ENCODE results near the gene BDP1.
A peak's percentile ranks its signal among the peaks of the same experiment; 100 is the strongest.
"Not testable (repeated sequence)": the region's sequence is repeated elsewhere in the genome, so short reads cannot be mapped to it uniquely, and the experiment has no call there.

BDP1 gene

GRCh38 chr5:71575588-71575987, 120.1 kb downstream of the BDP1 start:
- not testable (repeated sequence) for DNase-seq

GRCh38 chr5:71576241-71576640, 120.8 kb downstream of the BDP1 start:
- DNase-seq, result no peak

GRCh38 chr5:71577839-71578238, 122.4 kb downstream of the BDP1 start:
- not testable (repeated sequence) for DNase-seq

DNA sequence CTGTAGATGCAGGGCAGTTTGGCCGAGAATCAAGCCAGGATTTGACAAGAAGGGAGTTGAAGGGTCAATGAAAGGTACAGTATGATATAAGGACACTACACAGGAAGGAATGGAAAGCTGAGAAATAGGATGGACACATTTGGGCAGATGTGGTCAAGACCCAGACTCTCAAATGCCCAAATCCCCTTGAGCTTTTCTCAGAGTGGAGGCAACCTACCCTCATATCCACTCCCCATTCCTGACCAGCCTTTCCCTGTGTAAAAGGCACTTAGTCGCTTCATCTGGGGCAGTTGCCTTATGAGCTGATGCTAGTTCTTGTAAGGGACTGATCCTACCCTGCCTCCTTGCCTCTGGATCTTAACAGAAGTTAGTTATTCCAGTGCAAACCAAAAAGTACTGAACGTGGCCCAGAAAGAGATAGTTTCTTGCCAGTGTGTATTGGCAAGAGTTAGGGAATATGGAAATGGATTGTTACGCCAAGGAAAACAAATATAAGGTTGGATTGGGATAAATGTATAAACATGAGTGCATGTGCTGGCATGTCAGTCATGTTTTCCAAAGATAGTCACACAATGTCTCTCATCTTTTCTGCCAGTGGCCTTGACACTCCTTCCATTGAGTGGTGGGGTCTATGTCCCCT, 127.6 kb downstream of the BDP1 start:
- DNase-seq, result no peak

GRCh38 chr5:71586052-71586940, 130.8 kb downstream of the BDP1 start:
- DNase-seq, result peak in 3 of 4 experiments; percentile 17 to 45 (median 17)

- peak; percentile 98 to 99 (median 99) for DNase-seq
These were observed 131.7 kb downstream of the BDP1 start, which contains the start of gene MCCC2 for GRCh38 chr5:71586941-71587765. MCCC2 (plus strand) TSS chr5:71587340; CDS start chr5:71587426, 86 bp downstream.

DNA sequence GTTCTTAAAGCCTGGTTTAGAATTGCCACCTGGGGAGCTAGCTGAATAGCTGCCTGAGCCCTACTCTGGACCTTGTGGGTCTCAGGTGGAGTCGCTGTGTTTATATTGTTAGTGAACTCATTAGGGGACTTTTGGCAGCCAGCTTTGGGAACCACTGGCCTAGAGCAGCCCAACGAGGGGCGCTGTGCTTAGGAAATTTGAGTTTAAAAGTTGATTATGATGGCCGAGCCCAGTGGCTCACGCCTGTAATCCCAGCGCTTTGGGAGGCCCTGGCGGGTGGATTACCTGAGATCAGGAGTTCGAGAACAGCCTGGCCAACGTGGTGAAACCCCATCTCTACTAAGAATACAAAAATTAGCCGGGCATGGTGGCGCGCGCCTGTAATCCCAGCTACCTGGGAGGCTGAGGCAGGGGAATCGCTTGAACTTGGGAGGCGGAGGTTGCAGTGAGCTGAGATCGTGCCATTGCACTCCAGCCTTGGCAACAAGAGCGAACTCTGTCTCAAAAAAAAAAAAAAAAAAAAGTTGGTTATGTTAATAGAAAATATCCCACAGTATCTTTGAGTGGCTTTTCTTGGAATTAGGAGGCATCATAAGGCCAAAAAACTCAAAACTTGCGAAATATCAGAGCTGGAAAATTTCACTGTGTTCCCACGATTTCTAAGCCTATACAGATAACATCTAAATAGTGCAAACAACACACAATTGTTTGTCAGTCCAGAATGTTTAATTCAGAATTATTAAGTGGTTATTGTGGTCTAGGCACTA, 132.5 kb downstream of the BDP1 start:
- DNase-seq, result peak in 1 of 4 experiments; percentile 17

DNA sequence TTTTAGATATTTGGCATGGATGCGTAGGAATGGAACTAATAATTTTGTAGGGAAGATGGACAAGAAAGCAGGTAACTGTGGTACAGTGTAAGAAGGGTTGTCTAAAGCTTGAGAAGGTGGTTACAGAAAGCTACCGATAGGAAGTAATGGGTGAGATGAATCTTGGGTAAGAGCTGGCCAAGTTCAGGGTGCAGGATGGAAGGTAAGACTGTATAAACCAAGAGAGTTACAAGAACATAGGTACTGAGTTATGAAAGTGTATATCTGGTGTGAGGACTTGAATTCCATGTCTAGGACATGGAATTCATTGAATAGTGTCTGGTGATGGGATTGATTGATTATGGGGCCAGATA, 133.1 kb downstream of the BDP1 start:
- DNase-seq, result no peak

- no peak for DNase-seq
These were observed 134.5 kb downstream of the BDP1 start for GRCh38 chr5:71589903-71590302.

GRCh38 chr5:71591100-71591499, 135.6 kb downstream of the BDP1 start:
- DNase-seq, result peak in 1 of 4 experiments; percentile 3

DNA sequence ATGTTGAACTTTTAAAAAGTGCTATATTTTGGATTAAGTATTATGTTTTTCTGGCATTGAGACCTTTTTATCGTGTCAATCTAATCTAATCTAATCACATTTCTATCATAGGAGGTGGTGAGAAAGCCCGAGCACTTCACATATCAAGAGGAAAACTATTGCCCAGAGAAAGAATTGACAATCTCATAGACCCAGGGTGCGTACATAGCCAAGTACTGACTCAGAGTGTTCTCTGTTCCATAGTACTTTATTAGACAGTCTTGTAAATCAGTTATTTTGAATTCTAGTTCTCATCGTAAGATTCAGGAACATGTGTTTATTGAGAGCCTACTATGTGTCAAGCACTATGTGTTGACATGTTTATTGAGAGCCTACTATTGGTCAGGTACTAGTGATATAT, 140.7 kb downstream of the BDP1 start:
- DNase-seq, result no peak

- no peak for DNase-seq
These were observed 141.6 kb downstream of the BDP1 start for GRCh38 chr5:71597001-71597400.

DNA sequence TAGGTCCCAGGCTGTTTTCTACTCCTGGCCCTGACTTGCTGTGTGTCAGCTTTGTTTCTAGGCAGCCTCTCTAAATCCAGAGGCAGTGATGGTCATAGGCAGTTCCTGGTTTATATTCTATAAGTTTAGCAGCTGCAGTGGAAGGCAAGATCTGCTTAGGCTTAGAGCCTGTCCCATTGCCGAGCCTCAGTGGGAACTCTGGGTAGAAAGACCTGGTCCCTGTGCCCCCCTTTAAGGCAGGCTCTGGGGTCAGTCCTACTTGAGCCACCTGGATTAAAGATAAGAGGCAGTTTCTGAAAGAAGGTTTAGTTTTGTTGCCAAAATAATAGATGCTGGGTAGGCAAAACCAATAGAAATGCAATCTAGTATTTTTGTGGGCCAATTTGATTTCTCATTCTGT, 145.3 kb downstream of the BDP1 start:
- no peak for DNase-seq

DNA sequence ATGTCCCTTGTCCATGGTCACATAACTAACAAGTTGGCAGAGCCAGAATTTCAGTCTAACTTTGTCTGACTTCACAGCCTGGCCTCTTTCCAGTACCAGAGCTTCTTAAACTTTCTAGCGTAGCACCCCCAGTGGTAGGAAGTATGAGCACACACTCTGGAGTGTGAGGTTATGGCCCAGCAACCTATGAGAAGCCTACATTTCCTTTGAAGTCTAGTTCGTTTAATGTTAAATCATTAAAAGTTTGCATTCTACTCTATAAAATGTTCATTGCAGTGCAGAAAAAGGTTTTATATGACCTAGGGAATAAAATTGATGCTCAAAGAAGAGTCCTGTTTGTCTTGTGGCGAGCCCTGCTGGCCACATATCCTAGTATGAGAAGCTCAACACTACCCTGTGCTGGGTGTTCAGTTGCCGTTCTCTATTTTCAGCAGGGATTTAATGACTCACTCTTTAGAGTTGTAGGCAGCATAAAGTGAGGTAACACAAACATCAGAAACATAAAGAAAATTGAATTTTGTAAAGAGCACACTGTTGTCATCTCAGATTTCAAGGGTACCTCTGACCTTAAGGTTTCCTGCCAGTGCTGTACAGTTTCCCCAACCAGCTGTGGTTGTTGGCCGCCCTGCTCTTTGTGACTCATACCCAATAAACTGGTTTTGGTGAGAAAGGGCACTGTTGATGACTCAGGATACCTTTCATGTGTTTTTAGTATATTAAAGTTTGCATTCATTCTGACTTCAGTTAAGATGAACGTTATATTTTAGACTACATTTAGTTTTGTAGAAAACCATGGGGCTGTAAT, 146.0 kb downstream of the BDP1 start:
- peak; percentile 23 to 59 (median 52) for DNase-seq

GRCh38 chr5:71609916-71610315, 154.5 kb downstream of the BDP1 start:
- DNase-seq, result not testable (repeated sequence)

- DNase-seq, result no peak
These were observed 160.4 kb downstream of the BDP1 start for GRCh38 chr5:71615809-71616208.

Measured in suppressor macrophage (primary cell).